ENCODE data around the gene PRSS12. TPM values are rescaled to one million over a fixed set of nuclear protein-coding genes. Genes with fewer than 3 reads are reported as not detected.
A peak's percentile ranks its signal among the peaks of the same experiment; 100 is the strongest.
"Not testable (repeated sequence)": the region's sequence is repeated elsewhere in the genome, so short reads cannot be mapped to it uniquely, and the experiment has no call there.

The PRSS12 gene
- total RNA-seq, 1 donor from 2014 or later, result 0.83 TPM

DNA sequence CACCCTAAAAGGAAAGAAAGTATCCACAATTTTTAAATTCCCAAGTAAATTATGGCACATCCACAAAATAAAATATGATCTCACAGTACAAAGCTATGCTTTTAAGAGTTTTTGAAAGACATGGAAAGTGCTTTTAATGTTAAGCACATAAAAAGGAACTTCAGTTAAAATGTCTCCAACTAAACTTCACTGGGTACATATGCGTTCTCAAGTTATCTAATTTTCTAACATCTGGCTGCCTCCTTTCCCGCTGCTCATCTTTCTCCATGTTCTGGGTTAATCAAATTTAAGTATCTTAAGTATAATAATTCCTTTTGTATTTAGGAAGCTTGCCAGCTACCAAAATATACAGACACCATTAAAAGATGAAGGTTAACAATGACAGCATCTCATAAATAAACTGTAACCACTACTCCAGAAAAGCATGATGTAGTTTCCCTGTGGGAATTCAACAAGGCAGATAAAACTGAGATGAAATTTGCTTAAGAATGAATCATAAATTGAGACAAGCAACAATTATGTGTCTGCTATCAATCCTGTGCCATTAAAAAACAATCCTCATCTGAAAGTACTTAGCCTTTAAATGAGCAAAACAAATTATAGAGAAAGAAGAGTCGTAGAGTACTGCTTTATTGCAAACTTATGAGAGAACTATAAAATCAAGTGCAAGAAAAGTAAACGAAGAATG is 25.1 kb downstream of the PRSS12 start:
- ATAC-seq, result no peak
- no peak for DNase-seq (ENCODE audit: low spot score)

DNA sequence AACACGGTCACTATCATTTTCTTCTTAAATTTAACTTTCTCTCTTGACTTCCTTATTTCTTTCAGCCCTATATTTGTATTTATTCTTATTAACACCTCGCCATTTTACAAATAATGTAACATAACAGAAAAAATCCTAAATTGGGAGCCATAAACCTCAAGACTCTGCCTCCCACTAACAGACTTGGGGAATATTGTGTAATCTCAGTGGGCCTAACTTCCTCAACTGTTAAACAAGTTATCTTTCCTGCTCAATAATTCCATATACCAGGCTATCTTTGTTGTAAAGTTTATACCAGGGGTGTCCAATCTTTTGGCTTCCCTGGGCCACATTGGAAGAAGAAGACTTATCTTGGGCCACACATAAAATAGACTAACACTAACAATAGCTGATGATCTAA is 26.2 kb downstream of the PRSS12 start:
- ATAC-seq (no peak), DNase-seq (ENCODE audit: low spot score) (no peak)

- ATAC-seq (no peak), DNase-seq (ENCODE audit: low spot score) (no peak)
Observed at GRCh38 chr4:118325431-118325830, 27.4 kb downstream of the PRSS12 start.

- DNase-seq (ENCODE audit: low spot score) (no peak), ATAC-seq (no peak)
Observed at GRCh38 chr4:118322831-118323502, 29.8 kb downstream of the PRSS12 start.

DNA sequence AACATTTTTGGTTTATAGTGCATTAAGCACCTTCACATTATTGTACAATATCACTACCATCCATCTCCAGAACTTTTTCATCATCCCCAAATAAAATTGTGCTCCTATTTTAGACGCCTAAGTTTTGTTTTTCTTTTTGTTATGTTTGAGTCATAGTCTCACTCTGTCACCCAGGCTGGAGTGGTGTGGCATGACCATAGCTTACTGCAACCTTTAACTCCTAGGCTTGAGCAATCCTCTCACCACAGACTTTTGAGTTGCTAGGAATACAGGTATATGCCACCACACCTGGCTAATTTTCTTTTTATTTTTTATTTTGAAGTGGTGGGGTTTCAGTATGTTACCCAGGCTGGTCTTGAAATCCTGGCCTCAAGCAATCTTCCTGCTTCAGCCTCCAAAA is 33.9 kb downstream of the PRSS12 start:
- DNase-seq (ENCODE audit: low spot score), result no peak
- ATAC-seq, result no peak

- ATAC-seq (no peak), DNase-seq (ENCODE audit: low spot score) (no peak)
Observed at GRCh38 chr4:118317691-118318090, 35.1 kb downstream of the PRSS12 start.

DNA sequence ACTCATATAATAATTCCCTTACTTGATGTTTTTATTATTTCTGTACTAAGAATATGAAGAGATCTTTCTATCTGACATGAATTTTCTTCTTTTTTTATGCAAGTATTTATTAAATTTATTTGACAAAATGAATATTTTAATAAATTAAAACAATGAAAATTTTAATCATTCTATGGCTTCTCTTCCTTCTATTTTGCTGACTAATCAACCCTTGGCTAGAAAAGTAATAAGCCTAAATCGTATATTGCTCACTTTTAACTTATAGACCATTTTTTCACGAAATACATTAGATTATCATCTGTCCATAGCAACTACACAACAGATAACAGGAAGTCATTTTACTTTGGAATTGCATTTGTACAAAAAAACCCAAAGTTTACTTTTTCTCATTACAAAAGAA is 38.6 kb downstream of the PRSS12 start:
- DNase-seq (ENCODE audit: low spot score) (no peak), ATAC-seq (no peak)

GRCh38 chr4:118313098-118313497 is 39.7 kb downstream of the PRSS12 start:
- DNase-seq (ENCODE audit: low spot score), result no peak
- ATAC-seq, result no peak

GRCh38 chr4:118308306-118309030 is 44.3 kb downstream of the PRSS12 start:
- no peak for ATAC-seq
- no peak for DNase-seq (ENCODE audit: low spot score)

- ATAC-seq (no peak), DNase-seq (ENCODE audit: low spot score) (no peak)
Observed at GRCh38 chr4:118307643-118308042, 45.2 kb downstream of the PRSS12 start.

DNA sequence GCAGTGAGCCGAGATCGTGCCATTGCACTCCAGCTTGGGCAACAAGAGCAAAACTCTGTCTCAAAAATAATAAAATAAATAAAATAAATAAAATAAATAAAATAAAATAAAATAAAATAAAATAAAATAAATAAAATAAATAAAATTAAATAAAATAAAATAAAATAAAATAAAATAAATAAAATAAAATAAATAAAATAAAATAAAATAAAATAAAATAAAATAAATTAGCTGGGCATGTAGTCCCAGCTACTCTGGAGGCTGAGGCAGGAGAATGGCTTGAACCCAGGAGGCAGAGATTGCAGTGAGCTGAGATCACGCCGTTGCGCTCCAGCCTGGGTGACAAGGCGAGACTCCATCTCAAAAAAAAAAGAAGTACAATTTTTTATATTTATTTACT is 53.2 kb downstream of the PRSS12 start:
- DNase-seq (ENCODE audit: low spot score), result not testable (repeated sequence)

GRCh38 chr4:118296729-118297128 is 56.1 kb downstream of the PRSS12 start:
- no peak for ATAC-seq
- no peak for DNase-seq (ENCODE audit: low spot score)

More for the DNA sequence above, 53.2 kb downstream of the PRSS12 start:
- not testable (repeated sequence) for ATAC-seq

- DNase-seq (ENCODE audit: low spot score) (no peak), ATAC-seq (no peak)
Observed at GRCh38 chr4:118290951-118291350, 61.9 kb downstream of the PRSS12 start.

GRCh38 chr4:118289794-118290193 is 63.0 kb downstream of the PRSS12 start:
- no peak for ATAC-seq
- DNase-seq (ENCODE audit: low spot score), result no peak

DNA sequence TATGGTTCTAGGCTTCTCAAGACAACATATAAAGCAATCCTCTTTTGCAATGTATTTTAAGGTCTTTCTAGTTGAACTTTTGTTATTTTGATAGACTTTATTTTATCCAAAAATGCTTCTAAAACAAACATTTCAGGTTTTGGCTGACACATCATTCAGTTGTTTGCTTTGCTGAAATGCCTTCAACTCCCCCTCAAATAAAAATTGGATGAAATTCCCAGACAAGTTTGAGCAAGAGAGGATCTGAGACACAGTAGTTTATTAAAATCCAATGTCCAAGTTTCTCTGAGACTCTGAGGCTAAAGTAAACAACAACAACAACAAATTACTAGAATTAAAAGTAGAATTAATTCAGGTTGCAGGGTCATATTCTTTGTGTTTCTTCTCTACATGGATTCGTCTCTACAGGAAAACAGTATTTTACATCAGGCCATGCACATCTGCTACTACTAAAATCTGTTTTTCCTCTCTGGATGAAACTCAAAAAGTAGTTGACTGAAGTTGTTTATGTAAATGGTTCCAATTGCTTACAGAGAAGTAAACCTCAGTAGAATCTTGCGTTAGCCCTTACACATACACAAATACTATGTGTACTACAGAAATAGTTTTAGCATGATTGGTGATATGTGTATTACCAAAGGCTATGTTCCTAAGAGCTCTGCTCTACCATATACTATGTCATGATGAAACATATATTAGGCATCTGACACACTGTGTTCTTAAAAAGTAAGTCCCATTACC is 64.9 kb downstream of the PRSS12 start:
- DNase-seq (ENCODE audit: low spot score) (no peak), ATAC-seq (peak; percentile 46)

DNA sequence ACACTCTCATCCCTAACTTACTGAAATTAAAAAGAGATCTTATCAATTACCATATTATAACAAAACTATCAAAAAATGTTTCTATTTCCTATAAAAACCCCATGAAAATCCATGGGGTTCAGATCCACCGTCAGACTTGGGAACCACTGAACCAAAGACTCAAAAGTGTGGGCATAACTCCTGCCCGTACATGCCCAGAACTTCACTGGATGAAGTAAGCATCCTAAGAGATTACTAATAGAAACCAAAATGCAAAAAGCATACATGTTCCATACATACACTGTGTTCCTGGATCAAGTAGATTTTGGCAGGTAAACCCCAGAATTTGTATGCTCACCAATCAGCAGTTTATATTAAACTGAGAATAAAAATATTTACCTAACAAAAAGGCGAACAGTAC is 66.1 kb downstream of the PRSS12 start:
- ATAC-seq, result no peak
- DNase-seq (ENCODE audit: low spot score), result no peak

- DNase-seq (ENCODE audit: low spot score), result no peak
- ATAC-seq, result no peak
Observed at GRCh38 chr4:118285931-118286330, 66.9 kb downstream of the PRSS12 start.

GRCh38 chr4:118284169-118284568 is 68.6 kb downstream of the PRSS12 start:
- ATAC-seq (no peak), DNase-seq (ENCODE audit: low spot score) (no peak)

- peak; percentile 84 for DNase-seq (ENCODE audit: low spot score)
- ATAC-seq, result peak; percentile 58
Observed at GRCh38 chr4:118282692-118283091, 70.1 kb downstream of the PRSS12 start.

DNA sequence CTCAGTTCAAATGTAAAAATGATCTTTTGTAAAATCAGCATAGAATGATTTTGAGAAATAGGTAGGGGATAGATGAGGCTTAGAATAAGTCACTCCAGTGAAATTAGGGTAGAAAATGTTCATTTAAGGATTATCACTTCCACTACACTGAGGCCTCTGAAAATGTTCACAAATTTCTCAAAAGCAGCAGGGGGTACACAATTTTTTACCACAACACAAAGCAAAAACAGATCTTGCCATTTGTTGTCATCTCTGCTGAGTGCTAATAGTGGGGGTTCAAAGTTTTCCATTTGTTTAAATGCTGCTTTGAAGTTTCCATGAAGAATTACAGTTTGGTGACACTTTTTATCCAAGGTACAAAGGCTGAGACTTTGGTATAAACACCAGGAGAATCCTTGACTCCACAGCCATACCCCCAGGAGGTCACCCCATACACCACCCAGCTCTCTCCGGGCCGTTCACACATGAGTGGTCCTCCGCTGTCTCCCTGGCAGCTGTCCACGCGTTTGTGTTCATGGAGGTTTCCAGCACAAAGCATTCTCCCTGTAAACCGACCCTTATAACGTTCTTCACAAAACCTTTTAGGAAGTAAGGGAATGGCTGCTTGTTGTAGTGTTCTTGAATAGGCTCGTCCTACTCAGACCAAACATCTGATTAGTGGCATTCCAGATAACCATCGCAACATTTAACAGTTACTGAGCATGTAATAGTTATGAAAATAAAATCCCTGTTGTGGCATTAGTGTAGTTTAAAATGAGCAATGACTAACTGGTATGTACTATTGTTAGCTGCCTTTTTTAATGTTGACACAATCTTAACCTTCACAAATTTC is 71.0 kb downstream of the PRSS12 start:
- ATAC-seq, result no peak
- no peak for DNase-seq (ENCODE audit: low spot score)

Data from left lobe of liver (tissue), 2 donors.